HL-60/S4 treated with phorbol 12-myristate 13-acetate at 8.2 ng/mL for 4 days and 3 days (cell line): ENCODE measurements around the gene DNAJA4.

ENCODE experiments used
- in situ Hi-C: fragments of 300-500 bp; cut with MboI; formaldehyde crosslinking; loops from 2 replicates; pipeline ENCODE4 v1.15.0; 2022; ENCODE audit warnings: low sequenced_read_pairs

The DNAJA4 gene

DNA sequence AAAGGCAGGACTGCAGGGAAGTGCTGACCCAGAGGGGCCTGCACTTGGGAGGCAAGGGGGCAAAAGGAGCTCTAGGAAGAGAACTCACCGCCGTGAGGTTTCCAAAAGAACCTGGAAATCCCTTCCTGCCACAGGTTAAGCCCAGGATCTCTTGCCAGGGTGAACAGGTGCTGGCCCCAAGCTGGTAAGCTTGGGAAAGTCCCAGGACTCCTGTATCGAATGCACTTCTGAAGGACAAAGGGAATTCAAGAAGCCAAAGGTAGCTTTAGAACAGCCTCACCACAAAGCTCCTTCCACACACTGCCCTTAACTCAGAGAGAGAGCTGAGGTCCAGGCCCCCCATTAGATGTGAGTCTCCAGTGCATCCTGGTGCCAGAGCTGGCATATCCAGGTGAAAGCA, 46.9 kb downstream of the DNAJA4 start:
- in situ Hi-C loops = no loop called here

DNA sequence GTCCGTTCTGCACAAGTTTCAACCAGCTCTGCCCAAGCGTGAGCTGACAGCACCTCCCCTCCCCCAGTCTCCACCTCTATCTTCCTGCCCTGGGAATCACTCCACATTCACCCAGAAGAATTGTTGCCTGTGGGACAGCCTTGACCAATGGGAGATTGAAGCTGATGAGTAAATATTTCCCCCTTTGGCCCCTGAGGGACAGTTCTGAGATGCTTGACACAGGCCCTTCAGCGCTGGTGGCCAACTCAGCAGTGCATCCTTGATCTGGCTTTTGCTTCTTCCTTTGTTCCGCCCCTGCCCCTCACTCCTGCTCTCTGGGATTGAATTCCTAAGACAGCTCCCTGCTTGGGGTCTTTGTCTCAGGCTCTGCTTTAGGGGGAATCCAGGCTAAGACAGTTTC, 48.2 kb downstream of the DNAJA4 start:
- in situ Hi-C loops = no loop called here

DNA sequence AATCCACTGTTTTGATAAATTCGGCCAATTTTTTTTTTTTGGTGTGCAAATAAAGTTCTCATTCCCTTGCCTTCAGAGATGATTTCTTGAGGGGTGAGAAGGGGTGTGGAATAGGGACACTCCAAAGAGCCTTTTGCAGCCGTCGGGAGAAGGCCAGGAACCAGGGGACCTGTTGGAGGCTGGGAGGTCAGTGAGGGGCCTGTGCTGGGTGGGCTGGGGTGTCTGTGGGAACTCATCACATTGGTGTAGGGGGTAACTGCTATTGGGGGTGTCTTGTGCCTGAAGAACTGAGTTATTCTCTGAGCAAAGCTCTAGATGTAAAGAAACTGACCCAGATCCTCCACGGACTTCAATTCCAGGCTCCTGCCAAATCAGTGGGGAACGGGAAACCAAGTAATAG, 48.6 kb downstream of the DNAJA4 start:
- in situ Hi-C loops = no loop called here

DNA sequence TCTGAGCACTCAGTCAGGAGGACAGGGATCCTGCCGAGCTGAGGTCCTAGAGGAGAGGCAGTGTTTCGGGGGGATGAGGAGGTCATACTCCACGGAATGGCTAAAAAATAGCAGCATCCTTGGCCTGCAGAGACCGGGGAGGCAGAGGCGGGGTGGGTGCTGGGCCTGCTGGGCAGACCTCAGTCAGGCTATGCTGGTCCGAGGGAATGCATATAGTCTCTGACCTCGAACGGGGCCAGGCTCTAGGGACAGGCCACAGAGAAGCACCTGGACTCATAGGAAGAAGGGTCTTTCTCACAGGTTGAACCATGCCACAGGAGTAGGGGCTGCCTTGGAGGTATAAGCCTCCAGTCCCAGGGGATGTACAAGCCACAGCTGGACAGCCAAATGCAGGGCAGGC, 49.0 kb downstream of the DNAJA4 start:
- in situ Hi-C loops = no loop called here

DNA sequence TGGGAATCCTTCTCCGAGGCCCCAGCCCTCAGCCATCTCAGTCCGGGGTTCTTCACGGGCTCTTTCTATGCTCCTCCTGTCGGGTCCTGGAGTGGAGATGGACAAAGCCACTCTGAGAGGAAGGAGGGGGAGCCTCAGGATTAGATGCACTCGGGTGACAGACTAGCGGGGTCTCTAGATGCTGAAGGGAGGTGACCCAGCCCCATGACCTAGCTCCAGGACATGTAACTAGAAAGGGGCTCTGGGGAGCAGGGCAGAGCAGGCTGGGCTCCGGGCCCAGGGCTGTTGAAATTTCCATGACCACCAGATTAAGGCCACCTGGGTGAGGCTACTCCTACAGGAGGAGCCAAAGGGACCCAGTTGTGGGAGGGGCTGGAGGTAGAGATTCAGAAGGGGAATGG, 49.8 kb downstream of the DNAJA4 start:
- in situ Hi-C loops = no loop called here

DNA sequence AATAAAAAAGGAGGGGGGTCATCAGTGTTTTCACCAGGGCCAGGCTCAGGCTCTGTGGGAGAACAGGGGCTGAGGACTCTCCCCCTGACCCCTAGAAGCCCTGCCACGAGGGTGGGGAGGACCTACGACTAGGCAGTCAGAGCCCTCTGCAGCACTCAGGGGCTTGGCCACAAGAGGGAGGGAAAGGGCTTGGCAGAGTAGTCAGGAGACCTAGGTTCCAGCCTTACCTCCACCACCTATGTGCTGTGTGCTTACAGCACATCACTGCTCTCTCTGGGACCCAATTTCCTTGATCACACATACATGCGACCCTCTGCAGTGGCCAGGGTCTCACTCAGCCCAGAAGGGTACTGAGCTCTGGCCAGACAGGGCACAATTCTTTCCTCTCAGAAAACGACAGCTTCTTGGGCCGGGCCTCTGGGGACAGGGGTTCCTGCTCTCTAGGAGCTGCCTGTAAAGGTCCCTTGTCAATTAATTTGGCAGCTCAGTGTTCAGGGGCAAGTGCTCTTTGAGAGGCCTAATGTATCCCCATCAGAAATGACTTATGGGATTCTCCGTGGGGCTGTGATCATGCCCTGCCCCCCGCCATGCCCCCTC, 51.4 kb downstream of the DNAJA4 start:
- in situ Hi-C loops = no loop called here

DNA sequence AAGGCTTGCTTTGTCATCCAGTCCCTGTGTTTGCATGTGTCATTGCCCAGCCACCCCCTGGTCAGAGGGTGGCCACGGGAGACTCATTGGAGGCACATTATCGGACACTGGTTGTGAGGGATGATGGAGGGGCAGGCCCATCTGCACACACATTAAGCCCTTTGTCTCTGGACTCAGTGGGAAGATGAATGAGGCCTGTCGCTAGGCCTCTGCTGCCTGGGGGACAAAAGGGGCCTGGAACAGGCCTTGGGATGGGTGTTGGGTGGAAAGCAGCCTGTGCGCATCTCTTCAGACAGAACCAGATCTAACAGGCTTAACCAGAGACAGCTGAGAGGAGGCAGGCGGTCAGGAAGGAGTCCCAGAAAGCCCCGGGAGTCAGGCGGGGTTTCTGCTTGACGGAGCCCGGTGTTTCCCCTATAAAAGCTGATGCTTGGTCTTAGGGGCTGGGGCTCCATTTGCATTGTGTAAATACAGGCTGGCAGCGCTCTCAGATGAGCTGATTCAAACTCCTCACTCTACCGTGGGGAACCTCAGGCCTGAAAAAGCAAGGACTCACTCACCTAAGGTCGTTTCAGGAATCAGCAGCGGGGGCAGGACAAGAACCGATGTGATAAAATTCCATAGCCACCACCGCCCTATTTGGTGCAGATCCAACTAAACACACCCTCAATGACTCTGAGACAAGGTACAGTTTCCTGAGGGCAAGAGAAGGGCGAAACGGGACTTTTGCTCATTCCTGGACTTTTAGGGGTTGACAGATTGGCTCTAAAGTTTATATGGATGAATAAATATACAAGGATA, 52.1 kb downstream of the DNAJA4 start:
- in situ Hi-C loops = no loop called here

DNA sequence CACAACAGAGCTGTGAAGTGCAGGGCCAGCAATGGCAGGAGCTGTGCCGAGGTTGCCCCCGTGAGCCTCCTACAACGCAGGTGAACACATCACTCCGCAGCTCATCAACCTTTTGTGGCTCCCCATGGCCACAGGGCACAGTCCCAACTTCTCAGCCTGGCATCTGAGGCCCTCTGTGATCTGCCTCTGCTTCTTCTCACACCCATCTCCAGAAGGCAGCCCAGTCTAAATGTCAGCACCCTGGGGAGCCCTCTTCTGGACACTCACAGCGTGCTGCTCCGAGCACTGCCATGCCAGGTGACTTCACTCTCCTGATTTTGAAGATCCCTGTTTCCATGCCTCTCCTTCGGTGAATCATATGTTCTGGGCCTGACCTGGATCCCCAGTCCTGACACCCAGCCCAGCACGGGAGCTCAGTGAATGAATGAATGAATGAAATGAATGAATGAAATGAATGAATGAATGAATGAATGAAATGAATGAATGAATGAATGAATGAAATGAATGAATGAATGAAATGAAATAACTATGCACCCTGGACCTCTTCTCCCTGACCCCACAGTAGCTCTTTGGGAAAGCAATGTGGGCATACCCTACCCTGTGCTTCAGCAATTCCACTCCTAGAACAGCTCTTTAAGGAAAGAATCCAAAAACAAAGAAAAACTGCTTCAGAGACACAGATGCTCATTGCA, 52.9 kb downstream of the DNAJA4 start:
- in situ Hi-C loops = no loop called here

DNA sequence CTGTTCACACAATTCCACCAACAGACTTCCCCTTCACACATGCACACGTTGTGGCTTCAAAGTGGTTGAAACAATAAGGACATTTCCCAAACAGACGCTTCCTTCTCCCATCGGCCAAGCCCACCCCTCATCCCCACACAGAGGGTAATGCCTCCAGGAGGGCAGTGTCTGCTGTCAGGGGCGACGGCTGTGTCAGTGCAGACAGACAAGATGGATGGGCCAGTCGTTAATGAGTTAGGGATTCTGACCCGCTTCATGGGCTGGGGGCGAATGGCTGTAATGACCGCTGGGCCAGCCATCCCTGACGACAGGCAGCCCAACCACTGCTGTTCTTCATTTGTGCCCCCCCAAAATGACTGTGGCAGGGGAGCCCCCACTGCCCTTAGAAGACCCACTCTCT, 55.2 kb downstream of the DNAJA4 start:
- in situ Hi-C loops = no loop called here

DNA sequence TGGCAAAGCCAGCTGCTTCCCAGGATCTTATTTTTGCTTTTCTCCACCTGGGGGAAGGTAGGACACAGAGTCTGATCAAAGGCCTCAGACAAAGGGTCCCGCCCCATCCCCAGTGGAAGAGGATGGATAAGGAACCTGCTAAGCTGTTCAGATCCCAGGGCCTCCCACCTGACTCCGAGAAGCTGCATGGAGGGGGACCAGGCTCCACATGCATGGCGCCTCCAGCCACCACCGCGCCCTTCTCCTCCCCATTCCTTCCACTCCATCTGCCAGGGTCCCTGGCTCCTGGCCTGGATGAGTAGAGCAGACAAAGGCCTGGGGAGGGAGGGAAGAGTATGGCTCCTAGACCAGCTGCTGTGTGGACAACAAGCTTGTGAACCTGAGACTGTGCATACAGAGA, 55.8 kb downstream of the DNAJA4 start:
- in situ Hi-C loops = no loop called here

DNA sequence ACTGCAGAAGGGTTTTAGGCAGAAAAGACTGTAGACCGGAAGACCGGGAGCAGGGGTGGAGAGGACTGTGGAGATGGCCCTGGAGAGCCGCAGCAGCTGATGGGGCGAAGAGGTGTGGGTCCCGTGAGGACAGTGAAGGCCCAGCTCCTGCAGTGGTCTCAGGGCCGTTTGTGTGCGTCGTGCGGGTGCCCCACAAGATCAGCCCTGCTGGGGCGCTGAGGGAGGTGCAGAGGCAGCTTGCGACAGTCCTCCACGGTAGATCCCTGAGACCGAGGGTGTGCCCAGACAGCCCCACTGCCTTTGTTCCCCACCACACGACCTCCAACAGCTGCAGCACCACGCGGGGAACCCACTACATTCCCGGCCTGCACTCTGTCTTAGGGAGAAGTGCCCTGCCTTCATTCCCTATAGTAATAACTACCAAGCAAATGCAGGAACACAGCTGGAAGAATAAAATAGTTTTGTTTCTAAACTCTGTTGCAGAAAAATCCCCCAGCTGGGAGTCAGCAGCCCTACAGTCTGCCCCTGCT, 56.7 kb downstream of the DNAJA4 start:
- in situ Hi-C loops = no loop called here

DNA sequence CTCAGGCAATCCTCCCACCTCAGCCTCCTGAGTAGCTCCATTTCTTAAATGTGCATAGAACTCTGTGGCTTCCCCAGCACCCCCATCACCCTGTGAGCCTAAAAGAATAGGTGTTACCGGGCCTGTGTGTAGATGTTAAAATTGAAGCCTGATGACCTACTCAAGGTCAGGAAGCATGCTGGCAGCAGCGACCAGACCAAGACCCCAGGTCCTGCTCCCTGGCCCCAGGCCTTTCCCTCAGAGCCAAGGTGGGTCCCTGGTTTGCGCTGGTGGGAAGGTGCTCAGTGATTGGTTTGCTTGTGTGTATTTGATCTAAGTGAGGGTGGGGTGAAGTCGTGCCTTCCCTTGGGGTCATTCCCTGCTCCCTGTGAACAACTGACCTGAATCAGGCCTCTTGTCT, 57.4 kb downstream of the DNAJA4 start:
- in situ Hi-C loops = no loop called here

DNA sequence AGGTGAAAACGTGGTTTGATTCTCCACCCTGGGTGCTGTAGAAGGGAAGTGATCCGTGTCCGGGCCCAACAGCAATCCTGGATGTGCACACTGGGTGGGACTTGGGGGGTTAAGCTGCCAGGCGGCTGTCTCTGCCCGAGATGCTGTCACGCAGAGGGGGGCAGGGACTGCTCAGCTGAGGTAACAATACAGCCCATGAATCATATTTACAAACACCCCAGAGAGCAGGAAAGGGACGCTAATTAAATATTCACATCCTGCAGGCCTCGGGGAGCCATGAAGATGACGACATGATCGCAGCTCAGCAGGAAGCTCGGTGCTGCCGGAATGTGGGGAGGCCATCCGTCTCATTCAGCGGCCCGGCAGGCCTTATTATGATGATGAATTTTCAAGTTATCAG, 57.9 kb downstream of the DNAJA4 start:
- in situ Hi-C loops = no loop called here

DNA sequence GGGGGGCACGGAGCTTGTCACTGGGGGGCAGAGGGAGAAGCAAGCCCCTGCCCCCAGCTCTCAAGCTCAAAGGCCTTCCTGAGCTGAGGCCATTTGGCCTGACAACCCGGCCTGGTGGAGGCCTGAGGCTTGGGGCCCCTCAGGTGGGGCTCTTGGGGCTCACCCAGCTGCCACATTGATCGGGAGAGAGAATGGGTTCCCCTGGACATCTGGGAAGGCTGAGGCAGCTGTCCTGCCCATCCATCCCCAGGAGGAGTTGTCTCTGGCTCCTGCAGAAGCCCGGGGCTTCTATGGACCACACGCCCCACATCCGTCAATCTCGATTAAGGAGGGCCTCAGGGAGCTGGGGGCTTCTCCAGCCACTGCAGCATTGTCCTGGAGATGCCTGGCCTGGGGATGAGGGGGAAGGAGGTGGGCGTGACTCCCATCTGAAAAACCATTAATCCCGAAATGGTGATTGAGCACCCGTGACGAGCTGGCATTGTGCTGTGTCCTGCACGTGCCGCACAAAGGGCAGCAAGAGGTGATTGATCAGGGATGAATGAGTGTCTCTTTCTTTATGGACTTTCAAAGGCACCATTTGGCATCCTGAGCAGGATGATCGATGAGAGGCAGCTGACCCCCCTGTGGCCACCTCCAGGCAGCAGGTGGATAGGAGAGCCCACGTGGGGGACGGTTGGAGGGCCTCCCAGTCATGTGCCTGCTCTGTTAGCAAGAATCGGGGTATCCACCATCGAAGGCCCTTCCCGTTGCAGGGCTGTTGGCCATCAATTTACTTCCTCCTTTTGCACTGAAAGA, 58.6 kb downstream of the DNAJA4 start:
- in situ Hi-C loops = no loop called here

DNA sequence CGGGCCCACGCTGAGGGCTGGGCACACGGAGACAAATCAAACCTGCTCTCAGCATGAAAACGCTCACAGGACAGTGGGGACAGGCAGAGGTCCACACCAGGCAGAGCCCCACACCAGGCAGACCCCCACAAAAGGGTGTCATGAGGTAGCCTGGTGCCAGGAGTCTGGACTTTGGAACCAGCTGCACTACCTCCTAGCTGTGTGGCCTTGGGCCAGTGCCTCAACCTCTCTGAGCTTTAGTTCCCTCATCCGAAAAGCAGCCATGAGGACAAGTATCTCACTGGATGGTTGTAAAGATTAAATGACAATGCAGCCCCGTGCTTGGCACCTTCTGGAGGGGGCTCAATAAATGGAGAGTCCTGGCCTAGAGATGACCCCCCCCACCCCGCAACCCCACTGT, 59.3 kb downstream of the DNAJA4 start:
- in situ Hi-C loops = no loop called here

DNA sequence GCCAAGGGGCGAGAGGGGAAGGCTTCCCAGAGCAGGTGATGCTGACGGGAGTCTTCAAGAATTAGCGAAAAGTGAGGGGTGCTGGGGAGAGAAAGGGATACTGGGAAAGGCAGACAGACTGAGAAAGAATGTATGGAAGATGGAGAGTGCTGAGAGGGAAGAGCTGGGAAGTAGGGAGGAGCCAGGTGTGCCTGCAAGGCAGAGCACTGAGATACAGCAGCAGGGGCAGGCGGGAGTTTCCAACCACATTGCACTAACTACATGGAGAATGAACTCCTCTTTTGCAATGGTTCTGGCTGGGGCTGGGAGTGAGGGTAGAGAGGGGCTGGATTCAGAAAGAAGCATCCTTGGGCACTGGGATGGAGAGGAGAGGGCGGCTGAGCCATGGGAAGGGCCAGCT, 59.8 kb downstream of the DNAJA4 start:
- in situ Hi-C loops = no loop called here

DNA sequence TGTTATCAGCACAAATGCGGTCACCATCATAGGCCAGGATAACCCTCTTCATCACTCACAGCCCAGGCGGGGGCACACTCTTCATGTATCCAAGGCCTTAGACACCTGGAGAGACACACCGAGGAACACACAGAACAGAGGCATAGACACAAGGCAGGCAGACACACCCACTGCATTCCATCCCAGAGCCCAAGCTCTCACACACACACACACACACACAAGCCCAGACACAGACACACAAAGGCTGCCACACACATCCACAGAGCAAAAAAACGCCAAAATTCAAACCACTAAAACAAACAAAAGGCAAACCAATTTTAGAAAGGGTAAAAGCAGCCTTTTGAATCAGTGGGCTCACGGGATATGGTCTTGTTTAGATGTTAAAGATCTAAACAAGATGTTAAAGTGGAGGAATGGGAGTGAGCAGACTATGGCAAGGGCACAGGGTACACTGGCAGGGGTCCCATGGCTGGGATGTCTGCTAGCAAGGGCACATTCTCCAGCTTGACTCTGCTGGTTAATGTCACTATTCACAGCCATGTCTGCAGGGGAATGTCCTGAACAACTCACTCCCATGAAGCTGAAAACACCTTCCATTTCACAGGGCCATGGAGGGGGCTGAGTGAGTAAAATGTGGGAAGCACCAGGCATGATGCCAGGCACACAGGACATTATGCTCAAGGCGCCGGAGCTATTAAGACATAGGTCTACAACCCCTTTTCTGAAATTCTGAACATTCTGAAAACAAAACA, 60.9 kb downstream of the DNAJA4 start:
- in situ Hi-C loops = no loop called here

DNA sequence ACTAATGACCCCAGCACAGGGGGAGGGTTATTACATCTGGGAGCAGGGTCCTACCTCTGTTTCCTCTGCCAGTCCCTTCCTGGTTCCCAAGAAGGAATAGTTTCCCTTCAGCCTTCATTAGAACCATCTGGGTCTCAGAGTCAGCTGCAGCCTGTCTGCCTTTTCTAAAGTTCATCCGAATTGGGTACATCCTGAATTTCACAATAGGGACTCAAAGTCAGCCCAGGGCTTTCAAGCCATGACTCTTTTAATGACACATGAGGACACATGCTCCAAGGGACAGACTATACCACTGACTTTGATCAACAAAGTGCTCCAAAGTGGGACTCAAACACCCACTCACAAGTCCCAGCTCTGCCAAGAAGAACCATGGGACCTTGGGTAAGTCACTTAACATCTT, 63.1 kb downstream of the DNAJA4 start:
- in situ Hi-C loops = no loop called here

DNA sequence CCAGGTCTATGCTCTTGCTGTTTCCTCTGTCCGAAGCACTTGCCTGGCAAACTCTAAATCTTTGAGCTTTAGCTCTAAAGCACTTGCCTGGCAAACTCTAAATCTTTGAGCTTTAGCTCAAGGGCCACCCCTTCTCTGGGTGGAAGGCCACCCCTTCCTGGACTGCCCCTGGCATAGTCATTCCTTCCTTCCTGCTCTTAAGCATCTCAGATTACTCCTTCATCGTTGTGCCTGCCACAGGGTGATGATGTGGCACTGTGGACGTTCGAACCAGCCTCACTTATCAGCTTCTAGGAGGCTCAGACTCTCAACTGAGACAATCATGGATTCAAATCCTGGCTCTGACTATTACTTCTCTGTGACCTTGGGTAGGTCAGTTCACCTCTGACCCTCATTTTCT, 65.3 kb downstream of the DNAJA4 start:
- in situ Hi-C loops = no loop called here
